HG03571 (cell line): ENCODE results near the gene TERT.
"Not testable (repeated sequence)": the region's sequence is repeated elsewhere in the genome, so short reads cannot be mapped to it uniquely, and the experiment has no call there.

Experiments
- ATAC-seq: cut with Tn5 transposase; IDR thresholded peaks from one replicate; pipeline ENCODE4 v1.9.1; 2021; ENCODE audit not compliant: unreplicated experiment

The TERT gene

GRCh38 chr5:1280177-1281037 lies 14.5 kb downstream of the TERT start:
- ATAC-seq, result no peak

DNA sequence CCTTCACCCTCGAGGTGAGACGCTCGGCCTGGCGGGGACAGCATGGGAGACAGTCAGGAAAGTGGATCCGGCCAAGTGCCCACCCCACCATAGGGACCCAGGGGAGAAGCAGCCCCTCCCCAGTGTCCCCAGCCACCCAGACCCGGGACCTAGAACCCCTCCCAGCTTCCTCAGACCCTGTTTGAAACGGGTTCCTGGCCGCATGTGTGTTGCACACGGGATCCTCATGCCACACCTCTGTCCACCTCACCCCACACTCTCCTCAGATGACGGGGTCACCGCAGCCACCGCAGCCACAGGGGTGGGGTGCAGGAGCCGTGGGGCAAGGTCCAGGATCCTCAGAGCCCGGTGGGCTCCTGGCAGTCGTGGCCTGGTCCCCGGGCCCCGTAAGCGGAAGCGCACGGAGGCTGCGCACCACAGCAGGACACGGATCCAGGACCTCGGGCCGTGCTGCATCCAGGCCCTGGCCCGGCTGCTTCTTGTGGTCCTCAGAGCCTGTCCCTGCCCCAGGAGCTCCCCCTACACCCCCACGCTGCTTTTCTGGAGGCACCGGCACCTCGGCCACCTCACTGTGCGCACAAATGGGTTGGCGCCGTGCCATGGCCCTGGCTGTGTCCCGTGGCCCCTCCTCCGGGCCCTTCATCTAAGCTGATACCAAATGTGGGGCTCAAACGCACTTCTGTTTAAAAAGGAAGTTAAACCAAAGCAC lies 15.3 kb downstream of the TERT start:
- ATAC-seq, result no peak

DNA sequence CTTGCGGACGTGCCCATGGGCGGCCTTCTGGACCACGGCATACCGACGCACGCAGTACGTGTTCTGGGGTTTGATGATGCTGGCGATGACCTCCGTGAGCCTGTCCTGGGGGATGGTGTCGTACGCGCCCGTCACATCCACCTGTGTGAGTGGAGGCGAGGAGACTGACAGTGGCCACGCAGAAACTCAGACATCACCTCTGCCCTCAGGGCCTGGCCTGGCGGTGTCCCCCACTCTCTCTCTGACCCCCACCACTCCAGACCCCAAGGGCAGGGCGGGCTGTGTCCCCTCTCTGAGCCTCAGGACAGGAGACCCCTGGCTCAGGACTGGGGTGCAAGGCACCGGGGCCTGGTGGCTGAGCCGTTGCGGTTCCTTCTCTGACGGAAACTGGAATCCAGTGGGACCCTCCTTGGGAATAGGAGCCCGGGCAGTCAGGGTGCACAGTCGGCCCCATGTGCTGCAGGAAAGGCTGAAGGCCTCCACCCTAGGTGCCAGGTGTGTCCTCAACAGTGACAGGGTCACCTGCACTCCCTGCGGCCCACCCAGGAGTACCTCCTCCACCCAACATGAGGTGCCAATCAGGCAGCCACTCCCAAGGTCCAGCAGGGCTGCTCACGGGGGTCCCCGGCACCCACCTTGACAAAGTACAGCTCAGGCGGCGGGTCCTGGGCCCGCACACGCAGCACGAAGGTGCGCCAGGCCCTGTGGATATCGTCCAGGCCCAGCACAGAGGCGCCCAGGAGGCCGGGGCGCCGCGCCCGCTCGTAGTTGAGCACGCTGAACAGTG lies 16.0 kb downstream of the TERT start:
- no peak for ATAC-seq

- ATAC-seq, result no peak
Observed at GRCh38 chr5:1278216-1278615, 16.7 kb downstream of the TERT start.

GRCh38 chr5:1277781-1278180 lies 17.1 kb downstream of the TERT start:
- no peak for ATAC-seq

DNA sequence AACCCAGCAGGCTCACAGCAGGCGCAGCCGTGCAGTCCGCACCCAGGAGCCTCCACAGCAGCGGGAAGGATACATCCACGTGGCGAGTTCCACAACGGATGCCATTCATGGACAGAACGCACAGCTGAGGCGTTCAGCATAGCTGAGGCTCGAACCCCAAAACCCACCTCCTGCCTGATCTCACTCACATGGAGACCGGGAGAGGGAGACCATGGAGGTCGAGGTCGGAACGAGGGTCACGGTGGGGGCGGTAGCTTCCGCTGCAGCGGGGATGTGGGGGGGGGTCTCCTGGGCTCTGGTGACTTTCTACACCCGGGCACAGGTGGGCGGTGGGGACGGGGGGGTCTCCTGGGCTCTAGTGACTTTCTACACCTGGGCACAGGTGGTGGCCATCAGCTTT lies 17.5 kb downstream of the TERT start:
- ATAC-seq, result no peak

DNA sequence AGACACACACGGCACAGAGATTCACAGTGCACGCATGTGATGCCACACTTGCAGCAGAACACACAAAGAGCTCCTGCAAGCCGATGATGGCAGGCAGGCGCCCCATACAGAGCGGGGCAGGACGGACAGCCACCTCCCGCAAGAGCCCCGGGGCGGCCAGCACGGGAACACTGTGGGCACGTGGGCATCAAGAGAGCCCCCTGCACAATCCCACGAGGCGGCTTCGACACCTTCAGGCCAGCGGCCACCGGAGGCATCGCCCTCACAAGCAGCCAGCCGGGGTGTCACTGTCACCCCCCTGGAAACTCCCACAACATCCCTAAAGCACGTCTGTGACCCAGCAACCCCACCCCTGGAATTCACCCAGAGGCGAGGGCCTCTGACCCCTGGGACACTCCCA lies 17.9 kb downstream of the TERT start:
- ATAC-seq, result no peak

GRCh38 chr5:1275397-1276391 lies 19.2 kb downstream of the TERT start:
- ATAC-seq, result not testable (repeated sequence)

- ATAC-seq, result no peak
Observed at GRCh38 chr5:1274471-1274870, 20.4 kb downstream of the TERT start.

- ATAC-seq, result no peak
Observed at GRCh38 chr5:1273745-1274144, 21.1 kb downstream of the TERT start.

DNA sequence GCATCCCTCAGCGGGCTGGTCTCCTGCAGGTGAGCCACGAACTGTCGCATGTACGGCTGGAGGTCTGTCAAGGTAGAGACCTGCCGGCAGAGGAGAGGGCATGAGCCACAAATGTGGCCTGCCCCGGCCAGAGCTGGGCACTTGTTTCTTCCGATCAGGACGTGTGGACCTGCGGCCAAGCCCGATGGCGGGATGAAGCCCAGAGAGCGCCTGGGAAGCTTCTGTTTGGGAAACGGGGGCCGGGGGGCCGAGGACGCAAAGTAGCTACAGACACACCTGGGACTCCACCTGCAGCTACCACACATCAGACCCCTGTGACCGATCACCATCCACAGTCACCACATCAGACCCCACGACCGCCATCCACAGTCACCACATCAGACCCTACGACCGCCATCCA lies 22.7 kb downstream of the TERT start:
- no peak for ATAC-seq

- no peak for ATAC-seq
Observed at GRCh38 chr5:1270933-1271914, 23.6 kb downstream of the TERT start.

DNA sequence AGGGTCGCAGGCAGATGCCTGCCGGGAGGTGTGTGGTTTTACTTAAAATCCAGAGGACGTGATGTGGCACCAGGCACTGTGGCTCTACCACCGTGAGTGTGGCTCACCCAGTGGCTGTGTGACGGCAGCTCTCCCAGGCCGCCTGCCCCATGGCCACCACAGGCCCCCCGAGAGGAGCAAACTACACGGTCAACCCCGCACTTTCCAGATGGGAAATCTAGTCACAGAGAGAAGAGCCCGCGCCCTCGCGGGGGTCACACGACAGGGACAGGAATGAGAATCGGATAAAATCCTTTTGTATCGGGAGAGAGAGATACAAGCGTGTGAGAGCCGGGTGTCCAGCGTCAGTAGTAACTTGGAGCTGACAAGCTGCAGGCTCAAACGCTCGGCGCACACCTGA lies 24.4 kb downstream of the TERT start:
- no peak for ATAC-seq

DNA sequence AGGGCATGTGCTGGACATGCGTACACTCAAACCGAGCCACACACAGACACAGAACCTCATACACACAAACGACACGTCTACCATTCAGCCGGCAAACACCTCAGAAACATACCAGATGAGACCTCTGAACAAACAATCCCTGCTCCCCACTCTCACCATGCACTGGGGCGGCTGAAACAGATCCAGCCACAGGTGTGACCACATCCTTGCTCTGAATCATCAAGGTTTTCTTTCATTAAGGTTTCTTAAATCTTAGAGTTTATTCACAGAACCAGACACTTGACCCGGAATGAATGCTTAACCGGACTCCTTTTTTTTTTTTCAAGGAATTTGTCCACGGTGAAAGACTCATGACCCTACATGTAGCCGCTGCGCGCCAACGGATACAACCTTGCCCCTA lies 26.2 kb downstream of the TERT start:
- ATAC-seq, result no peak

- ATAC-seq, result no peak
Observed at GRCh38 chr5:1268056-1268455, 26.8 kb downstream of the TERT start.

GRCh38 chr5:1267464-1267863 lies 27.4 kb downstream of the TERT start:
- not testable (repeated sequence) for ATAC-seq

GRCh38 chr5:1266791-1267190 lies 28.1 kb downstream of the TERT start:
- ATAC-seq, result no peak

GRCh38 chr5:1265461-1266455 lies 29.1 kb downstream of the TERT start:
- no peak for ATAC-seq
